Sciatic nerve (tissue), 2 donors: Measurements from ENCODE around the gene SDF4. TPM values are rescaled to one million over a fixed set of nuclear protein-coding genes. Genes with fewer than 3 reads are reported as not detected.
"Not testable (repeated sequence)": the region's sequence is repeated elsewhere in the genome, so short reads cannot be mapped to it uniquely, and the experiment has no call there.

Experiments used
- ATAC-seq: fragments of 200-7000 bp; cut with Tn5 transposase; one replicate; pipeline ENCODE4 v1.9.1; 2020; ENCODE audit warnings: mild to moderate bottlenecking, moderate library complexity
- DNase-seq: peaks from one replicate; pipeline ENCODE4 v3.0.0-alpha.2; 2020; ENCODE audit warnings: low spot score
- intact Hi-C: fragments of 100-400 bp; cut with DNase I; formaldehyde crosslinking; loops from one replicate; pipeline ENCODE4 v1.14.2; 2022
- total RNA-seq: library from RNA; stranded (reverse); fragmentation: NEBNext Ultra II Directional; extraction: Animal tissue kit (Norgen Biotek cat#: 25700); gene quantifications from one replicate; pipeline ENCODE4 v1.2.1, GENCODE V29; 2021
- donor health status: DM: no; HTN: no; CAD: no.
- donor health status: DM: no; HTN: no; CAD: no.

Gene SDF4
- total RNA-seq, 1 donor from 2014 or later = 94.9 TPM

- DNase-seq = no peak
- intact Hi-C loops = no loop called here
- no peak for ATAC-seq
Measured at GRCh38 chr1:1187938-1188337, 43.9 kb downstream of the SDF4 start.

GRCh38 chr1:1185101-1185765 lies 46.6 kb downstream of the SDF4 start:
- intact Hi-C loops = no loop called here
- ATAC-seq (no peak), DNase-seq (no peak)

GRCh38 chr1:1183833-1184775 lies 47.7 kb downstream of the SDF4 start:
- no peak for ATAC-seq
- no peak for DNase-seq
- intact Hi-C loops = no loop called here

DNA sequence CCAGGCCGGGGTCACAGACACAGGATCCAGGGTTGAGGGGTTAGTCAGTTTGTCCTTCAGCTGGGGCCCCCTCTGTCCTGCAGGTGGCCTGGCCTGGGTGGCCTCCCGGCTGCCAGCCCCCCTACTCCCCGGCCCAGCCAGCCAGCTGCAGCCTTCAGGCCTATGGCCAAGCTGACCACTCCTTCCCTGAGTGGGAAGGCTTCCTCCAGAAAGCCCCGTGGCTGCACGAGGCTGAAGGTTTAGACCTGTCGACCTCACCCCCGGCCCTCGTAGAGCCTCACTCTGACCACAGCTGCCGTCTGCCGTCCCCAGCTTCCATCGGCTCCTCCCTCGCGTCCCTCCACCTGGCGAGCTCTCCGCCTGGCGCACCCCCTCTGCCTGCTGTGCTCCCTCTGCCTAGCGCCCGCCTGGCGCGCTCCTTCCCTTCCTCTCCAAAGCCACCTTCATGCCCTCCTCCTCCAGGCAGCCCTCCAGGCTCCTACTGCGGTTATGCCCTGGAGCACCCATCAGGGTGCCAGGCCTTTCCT lies 48.5 kb downstream of the SDF4 start:
- ATAC-seq (no peak), DNase-seq (no peak)
- intact Hi-C loops = no loop called here

DNA sequence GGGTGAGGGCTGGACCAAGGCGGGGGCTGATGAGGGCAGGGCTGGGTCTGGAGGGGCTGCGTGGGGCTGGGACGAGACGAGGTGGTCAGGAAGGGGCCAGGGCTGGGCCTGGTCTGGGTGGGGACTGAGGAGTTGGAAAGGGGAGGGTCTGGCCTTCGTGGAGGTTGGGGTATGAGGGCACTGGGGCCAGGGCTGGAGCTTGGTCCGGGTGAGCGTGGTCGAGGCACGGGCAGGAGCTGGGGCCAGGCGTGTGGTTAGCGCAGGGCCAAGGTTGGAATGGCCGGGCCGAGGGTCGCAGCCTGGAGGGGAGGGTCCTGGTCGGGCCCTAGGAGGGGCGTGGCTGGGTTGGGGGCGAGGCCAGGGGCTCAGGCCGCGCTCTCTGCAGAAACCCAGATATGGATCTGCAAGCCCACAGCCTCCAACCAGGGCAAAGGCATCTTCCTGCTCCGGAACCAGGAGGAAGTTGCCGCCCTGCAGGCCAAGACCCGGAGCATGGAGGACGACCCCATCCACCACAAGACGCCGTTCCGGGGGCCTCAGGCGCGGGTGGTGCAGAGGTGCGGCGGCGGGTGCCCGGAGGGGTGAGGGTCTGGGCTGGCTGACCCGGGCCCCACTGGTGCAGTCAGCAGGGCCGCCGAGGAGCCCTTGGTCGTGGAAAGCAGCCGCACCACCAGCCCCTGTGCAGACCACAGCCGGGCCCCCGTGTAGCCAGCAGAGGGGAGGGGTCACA lies 49.1 kb downstream of the SDF4 start:
- intact Hi-C loops = no loop called here
- ATAC-seq = no peak
- no peak for DNase-seq

DNA sequence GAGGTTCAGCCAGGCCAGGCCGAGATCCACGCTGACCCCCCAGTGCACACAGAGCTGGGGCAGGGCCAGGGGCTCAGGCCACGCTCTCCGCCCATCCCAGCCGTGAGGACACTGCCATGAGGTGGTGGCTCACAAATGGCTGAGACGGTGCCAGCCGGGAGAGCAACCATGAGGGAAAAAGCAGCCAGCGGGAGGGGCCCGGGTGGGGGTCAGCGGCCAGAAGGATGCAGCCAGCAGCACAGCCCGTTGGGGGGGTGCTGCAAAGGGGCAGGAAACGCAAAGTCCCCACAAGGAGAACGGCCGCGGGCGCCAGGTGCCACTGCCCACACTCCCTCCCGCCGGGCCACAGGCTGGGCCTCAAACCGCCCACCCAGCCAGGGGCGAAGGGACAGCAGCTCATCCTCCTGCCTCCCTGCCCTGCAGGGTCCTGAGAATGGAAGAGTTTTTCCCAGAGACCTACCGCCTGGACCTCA lies 49.8 kb downstream of the SDF4 start:
- intact Hi-C loops = no loop called here
- DNase-seq = no peak

DNA sequence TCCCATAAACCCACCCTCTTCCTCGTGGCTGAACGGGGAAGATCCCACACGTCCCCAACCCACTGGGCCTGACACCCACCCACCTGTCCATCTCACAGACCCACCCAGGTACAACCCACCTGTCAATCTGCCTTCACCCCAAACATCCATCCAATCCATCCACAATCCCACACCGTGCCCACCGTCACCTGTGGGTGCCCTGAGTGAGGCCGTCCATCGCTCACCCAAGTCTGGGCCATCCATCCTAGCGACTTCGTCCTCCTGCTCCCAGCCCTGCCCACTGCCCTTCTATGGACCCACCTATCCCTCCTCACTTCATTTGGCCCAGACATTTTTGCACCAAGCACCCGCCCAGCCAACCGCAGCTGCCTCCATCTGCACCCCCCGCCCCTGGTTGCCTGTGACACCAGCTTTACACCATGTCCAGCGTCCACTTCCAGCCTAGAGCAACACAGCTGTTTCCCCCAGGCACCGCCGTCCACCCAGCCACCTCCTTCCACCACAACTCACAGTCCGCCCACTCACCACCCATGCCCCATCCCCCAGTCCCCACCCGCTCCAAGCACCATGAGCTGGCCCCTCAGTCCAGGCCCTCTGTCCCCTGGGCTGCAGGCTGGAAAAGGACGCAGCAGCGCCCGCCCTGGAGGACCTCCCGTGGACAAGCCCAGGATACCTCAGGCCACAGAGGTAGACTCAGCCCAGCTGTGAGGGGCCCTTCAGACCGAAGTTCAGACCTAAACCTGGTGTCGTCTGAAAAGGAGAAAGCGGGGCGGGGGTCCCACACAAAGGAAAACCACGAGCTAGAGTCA lies 50.5 kb downstream of the SDF4 start:
- intact Hi-C loops = no loop called here
- DNase-seq = no peak
- ATAC-seq = no peak

More for the DNA sequence above, 49.8 kb downstream of the SDF4 start:
- ATAC-seq = no peak

DNA sequence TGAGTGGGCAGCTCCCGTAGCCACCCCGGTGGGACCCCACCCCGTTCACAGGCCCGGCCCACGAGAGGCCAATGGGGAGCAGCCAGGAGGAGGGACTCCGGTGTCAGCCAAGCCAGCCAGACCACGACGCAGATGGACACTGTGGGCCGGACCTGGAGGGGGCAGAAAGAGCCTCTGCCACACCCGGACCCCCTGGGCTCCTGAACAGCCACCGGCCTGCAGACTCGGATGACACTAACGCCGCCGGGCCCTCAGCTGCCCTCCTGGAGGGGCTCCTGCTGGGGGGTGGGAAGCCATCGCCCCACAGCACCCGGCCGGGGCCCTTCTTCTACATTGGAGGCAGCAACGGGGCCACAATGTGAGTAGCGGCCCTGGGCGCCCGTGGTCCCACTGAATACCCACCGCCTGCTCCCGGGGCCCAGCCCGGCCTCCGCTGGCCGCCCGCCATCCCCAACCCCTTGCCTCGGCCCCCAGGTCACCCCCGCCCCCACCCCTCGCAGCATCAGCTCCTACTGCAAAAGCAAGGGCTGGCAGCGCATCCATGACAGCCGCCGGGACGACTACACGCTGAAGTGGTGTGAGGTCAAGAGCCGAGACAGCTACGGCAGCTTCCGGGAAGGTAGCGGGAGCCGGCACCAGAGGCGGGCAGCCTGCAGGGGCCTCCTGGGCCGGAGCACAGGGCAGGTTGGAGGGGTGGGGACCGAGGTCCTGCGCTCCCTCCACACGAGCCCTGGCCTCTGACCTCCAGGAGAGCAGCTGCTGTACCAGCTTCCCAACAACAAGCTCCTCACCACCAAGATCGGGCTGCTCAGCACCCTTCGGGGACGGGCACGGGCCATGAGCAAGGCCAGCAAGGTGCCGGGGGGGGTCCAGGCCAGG lies 51.6 kb downstream of the SDF4 start:
- intact Hi-C loops = no loop called here
- DNase-seq (no peak), ATAC-seq (no peak)

DNA sequence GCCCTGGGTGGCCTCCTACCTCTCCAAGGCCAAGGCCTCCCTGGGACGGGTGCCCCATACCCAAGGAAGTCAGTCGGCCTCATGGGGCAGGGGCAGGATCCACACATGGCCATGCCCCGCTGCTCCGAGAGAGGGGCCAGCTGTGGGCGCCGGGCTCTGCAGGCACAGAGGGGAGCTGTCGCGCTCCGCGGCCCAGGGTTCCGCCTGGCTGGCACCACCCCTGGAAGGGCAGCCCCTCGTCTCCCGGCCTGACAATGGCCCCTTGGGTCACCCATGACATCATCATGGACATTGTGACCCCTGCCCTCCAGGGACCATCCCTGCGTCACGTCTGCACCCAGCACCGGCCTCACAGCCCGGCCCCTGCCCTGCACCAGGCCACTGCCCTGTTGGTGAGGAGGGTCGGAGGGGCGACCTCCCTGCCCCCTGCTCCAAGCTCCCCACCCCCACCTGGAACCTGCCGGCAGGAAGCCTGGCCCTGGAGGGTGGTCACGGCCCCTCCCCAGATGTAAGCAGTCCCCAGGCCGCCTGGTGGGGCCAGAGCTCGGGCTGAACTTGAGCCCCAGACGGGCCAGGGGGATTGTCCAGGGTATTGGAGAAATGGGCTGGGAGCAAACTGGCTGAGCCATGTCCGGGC lies 52.3 kb downstream of the SDF4 start:
- no peak for DNase-seq
- no peak for ATAC-seq
- intact Hi-C loops = no loop called here

- intact Hi-C loops = no loop called here
- DNase-seq (no peak), ATAC-seq (no peak)
Measured at GRCh38 chr1:1178794-1179331, 52.9 kb downstream of the SDF4 start.

DNA sequence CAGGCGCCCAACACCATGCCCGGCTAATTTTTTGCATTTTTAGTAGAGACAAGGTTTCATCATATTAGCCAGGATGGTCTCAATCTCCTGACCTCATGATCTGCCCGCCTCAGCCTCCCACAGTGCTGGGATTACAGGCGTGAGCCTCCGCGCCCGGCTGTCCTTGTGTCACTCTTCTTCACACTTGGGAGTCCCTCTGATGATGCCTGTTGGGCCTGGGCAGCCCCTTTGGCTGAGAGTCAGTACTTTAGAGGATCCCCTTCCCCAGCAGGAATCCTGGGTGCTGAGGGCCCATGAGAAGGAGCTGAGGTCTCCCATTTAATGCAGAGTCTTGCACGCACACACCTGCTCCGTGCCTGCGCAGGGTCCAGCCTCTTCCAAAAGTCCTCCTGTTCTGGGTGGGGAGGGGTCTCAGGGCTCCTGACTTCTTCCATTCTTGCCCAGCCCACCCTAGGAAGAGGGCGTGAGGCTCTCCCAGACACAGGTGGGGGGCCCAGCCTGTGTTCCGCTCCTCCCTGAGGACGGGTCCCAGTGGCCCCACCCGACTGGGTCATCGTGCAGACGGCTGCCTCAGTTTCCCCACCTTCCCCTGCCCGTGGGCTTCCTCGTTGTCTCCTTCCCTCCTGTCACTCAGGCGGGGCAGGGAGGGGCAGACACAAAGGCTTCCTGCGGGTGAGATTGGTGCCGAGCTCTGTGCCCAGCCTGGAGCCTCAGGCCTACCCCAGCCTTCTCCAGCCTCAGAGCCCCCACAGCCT lies 54.2 kb downstream of the SDF4 start:
- ATAC-seq (no peak), DNase-seq (no peak)

DNA sequence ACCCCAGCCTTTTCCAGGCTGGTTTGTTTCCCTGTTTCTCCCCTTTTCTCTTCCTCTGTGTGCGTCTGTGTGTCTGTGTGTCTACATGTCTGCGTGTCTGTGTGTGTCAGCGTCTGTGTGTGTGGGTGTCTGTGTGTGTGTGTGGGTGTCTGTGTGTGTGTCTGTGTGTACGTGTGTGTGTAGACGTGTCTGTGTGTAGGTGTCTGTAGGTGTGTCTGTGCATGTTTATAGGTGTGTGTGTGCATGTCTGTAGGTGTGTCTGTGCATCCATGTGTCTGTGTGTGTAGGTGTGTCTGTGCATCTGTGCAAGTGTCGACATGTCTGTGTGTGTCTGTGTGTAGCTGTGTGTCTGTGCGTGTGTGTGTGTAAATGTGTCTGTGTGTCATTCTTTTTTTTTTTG lies 54.9 kb downstream of the SDF4 start:
- ATAC-seq = no peak
- intact Hi-C loops = no loop called here

More for the DNA sequence above, 54.2 kb downstream of the SDF4 start:
- intact Hi-C loops = no loop called here

DNA sequence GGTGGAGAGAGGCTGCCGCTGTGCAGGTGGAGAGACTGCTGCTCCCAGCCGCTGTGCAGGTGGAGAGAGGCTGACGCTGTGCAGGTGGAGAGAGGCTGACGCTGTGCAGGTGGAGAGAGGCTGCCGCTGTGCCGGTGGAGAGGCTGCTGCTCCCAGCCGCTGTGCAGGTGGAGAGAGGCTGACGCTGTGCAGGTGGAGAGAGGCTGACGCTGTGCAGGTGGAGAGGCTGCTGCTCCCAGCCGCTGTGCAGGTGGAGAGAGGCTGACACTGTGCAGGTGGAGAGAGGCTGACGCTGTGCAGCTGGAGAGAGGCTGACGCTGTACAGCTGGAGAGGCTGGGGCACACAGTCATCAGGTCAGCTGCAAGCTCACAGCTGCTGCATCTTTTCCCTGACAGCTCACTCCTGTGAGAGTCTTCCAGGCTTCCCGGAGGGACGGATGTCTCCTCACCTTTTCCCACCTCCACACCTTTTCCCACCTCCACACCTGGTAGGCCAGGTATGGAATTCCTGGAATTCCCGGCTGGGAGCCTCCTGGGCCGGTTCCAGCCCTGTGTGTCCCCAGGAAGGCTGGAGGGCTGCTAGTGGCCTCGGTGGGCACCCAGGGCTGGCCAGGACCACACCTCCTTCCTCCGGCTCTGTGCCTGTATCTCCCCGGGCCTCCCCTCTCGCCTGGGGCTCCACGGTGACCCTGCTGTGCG lies 55.6 kb downstream of the SDF4 start:
- intact Hi-C loops, ATAC-seq, DNase-seq: not testable (repeated sequence)

More for the DNA sequence above, 54.9 kb downstream of the SDF4 start:
- DNase-seq = no peak

GRCh38 chr1:1175221-1176062 lies 56.4 kb downstream of the SDF4 start:
- DNase-seq (no peak), ATAC-seq (no peak)
- intact Hi-C loops = no loop called here
